SK-N-MC (cell line): ENCODE measurements around the gene TAB3.

Experiments used
- EZH2 ChIP-seq: fragments of 200-600 bp; sonication (generic); IDR thresholded peaks from one replicate; pipeline ENCODE4 v1.6.1; 2017; ENCODE audit warnings: antibody characterized with exemption
- POLR2AphosphoS5 ChIP-seq: IDR thresholded peaks from 2 replicates; pipeline ENCODE4 v1.6.1; 2012; ENCODE audit warnings: mild to moderate bottlenecking, low read depth, low read length, borderline replicate concordance

DNA sequence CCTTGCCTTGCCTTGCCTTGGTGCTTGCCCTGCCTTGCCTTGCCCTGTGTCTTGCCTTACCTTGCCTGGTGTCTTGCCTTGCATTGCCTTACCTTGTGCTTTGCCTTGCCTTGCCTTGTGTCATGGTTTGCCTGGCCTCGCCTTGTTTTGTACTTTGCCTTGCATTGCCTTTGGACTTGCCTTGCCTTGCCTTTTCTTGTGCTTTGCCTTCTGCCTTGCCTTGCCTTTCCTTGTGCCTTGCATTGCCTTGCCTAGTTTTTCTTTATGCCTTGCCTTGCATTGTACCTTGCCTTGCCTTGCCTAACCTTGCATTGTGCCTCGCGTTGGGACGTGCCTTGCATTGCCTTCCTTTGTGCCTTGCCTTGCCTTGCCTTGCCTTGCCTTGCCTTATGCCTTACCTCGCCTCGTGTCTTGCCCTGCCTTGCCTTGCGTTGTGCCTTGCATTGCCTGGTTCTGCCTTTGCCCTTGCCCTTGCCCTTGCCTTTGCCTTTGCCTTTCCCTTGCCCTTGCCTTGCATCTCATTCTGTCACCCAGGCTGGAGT lies 82.8 kb downstream of the TAB3 start:
- TF ChIP-seq EZH2 (no peak), POLR2AphosphoS5 (no peak)
